ENCODE measurements around the gene PHLPP2. TPM values are rescaled to one million over a fixed set of nuclear protein-coding genes. Genes with fewer than 3 reads are reported as not detected.

The PHLPP2 gene, protein sequence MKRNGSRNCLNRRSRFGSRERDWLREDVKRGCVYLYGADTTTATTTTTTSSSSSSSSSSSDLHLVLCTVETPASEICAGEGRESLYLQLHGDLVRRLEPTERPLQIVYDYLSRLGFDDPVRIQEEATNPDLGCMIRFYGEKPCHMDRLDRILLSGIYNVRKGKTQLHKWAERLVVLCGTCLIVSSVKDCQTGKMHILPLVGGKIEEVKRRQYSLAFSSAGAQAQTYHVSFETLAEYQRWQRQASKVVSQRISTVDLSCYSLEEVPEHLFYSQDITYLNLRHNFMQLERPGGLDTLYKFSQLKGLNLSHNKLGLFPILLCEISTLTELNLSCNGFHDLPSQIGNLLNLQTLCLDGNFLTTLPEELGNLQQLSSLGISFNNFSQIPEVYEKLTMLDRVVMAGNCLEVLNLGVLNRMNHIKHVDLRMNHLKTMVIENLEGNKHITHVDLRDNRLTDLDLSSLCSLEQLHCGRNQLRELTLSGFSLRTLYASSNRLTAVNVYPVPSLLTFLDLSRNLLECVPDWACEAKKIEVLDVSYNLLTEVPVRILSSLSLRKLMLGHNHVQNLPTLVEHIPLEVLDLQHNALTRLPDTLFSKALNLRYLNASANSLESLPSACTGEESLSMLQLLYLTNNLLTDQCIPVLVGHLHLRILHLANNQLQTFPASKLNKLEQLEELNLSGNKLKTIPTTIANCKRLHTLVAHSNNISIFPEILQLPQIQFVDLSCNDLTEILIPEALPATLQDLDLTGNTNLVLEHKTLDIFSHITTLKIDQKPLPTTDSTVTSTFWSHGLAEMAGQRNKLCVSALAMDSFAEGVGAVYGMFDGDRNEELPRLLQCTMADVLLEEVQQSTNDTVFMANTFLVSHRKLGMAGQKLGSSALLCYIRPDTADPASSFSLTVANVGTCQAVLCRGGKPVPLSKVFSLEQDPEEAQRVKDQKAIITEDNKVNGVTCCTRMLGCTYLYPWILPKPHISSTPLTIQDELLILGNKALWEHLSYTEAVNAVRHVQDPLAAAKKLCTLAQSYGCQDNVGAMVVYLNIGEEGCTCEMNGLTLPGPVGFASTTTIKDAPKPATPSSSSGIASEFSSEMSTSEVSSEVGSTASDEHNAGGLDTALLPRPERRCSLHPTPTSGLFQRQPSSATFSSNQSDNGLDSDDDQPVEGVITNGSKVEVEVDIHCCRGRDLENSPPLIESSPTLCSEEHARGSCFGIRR (N-terminal part only)
- total RNA-seq (2022; extraction: Qiagen RNA extraction), result 10.2 to 14.5 TPM (median 10.7 TPM) in 5 replicates

DNA sequence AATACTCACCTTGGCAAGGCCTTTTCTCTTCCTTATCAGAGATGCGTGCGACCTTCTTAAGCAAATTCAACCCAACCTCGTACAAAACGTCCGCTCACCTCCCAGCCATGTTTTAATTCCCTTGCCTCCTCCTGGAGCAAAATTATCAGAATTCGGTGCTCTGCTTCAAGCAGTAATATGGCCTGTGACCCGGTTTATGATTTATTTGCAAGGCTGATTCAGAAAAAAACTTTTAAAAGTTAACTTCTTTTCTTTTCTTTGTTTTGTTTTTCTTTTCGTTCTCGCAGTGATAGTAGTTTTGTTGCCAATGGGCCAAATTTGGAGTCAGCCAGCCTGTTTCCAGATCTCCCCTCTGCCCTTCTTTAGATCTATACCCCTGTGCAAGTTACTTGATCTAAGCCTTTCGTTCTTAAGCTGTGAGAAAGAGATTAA, at the start of gene PHLPP2:
Gene PHLPP2 (minus strand): TSS at position 382 of the 432 bp plus-strand sequence. CDS start 9,906 bp downstream, outside the sequence.

DNA sequence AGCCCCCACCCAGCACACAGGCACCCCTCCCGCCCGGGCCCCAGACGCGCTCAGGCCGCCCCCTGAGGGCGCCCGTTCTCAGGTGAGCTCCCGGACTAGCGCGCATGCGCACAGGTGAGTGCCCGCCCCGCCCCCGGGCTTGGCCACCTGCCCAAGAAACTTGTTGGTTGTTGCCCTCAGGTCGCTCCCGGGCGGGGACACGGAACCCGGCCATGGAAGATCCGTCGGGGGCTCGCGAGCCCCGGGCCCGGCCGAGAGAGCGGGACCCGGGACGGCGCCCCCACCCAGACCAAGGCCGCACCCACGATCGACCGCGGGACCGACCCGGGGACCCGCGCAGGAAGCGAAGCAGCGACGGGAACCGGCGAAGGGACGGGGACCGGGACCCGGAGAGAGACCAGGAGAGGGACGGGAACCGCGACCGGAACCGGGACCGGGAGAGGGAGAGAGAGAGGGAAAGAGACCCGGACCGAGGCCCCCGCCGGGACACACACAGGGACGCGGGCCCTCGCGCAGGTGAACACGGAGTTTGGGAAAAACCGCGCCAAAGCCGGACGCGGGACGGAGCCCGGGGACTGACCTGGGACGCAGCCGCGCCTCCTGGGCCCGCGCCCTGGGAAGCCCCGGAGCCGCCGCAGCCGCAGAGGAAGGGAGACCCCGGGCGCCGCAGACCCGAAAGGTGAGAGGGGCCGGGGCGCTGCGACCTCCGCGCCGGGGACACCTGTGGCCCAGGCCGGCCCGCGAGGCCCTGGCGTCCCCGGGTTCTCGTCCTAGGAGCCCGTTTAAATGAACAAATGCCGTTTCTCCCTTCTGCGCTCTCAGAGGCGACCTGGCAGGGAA, 98.3 kb downstream of the PHLPP2 start, which contains the start of gene MARVELD3:
Gene MARVELD3 (plus strand): TSS at position 167 of the 840 bp plus-strand sequence. CDS start 46 bp downstream, at position 213.

Other genes starting within 250 kb of the PHLPP2 start
- 1.5 to 2.9 TPM (median 1.9 TPM) in 5 replicates for gene ZNF19, start 235.4 kb downstream of the PHLPP2 start, total RNA-seq (2022; extraction: Qiagen RNA extraction)
- 0.05 to 0.09 TPM (median 0.08 TPM) in 3 of 5 replicates, not detected in the others for gene CHST4, start 198.3 kb downstream of the PHLPP2 start, total RNA-seq (2022; extraction: Qiagen RNA extraction)
- gene TAT, start 147.6 kb downstream of the PHLPP2 start, total RNA-seq (2022; extraction: Qiagen RNA extraction), result 0.03 to 0.06 TPM (median 0.05 TPM) in 4 of 5 replicates, not detected in the other
- gene MARVELD3, start 98.5 kb downstream of the PHLPP2 start, total RNA-seq (2022; extraction: Qiagen RNA extraction), result 0.24 to 0.45 TPM (median 0.26 TPM) in 5 replicates
- 40.1 to 53.2 TPM (median 44.1 TPM) in 5 replicates for gene AP1G1, start 84.1 kb upstream of the PHLPP2 start, total RNA-seq (2022; extraction: Qiagen RNA extraction)
- gene ATXN1L, start 121.3 kb upstream of the PHLPP2 start, total RNA-seq (2022; extraction: Qiagen RNA extraction), result 13.7 to 21.8 TPM (median 17.5 TPM) in 5 replicates
- 3.4 to 4.1 TPM (median 4.1 TPM) in 5 replicates for gene ZNF821, start 159.5 kb upstream of the PHLPP2 start, total RNA-seq (2022; extraction: Qiagen RNA extraction)
- 165 to 208 TPM (median 172 TPM) in 5 replicates for gene IST1, start 170.8 kb upstream of the PHLPP2 start, total RNA-seq (2022; extraction: Qiagen RNA extraction)